Prostate gland (tissue), 2 donors: ENCODE data around the gene SCAPER. TPM values are rescaled to one million over a fixed set of nuclear protein-coding genes. Genes with fewer than 3 reads are reported as not detected.
"Not testable (repeated sequence)": the region's sequence is repeated elsewhere in the genome, so short reads cannot be mapped to it uniquely, and the experiment has no call there.

Source experiments
- DNase-seq: peaks from one replicate; pipeline ENCODE4 v3.0.0-alpha.2; 2019; ENCODE audit warnings: low spot score
- H3K27ac ChIP-seq, 2 donors: fragments of 200-600 bp; sonication (generic); 2 replicates each; pipeline ENCODE4 v1.5.1; 2017 to 2019
- H3K27me3 ChIP-seq: fragments of 200-600 bp; sonication (generic); replicated peaks from 2 replicates; pipeline ENCODE4 v1.5.1; 2019; ENCODE audit not compliant: insufficient read depth
- H3K36me3 ChIP-seq, 2 donors: fragments of 200-600 bp; sonication (generic); 1 replicate in 1 of 2; 2 replicates in 1 of 2; pipeline versions ENCODE4 v1.5.1 to v1.8.1; 2017 to 2019
- H3K4me1 ChIP-seq: fragments of 200-600 bp; sonication (generic); replicated peaks from 2 replicates; pipeline ENCODE4 v1.5.1; 2019
- H3K4me3 ChIP-seq, 2 donors: fragments of 200-600 bp; sonication (generic); 2 replicates each; pipeline ENCODE4 v1.5.1; 2017 to 2019
- H3K9me3 ChIP-seq: fragments of 200-600 bp; sonication (generic); 2 replicates; pipeline ENCODE4 v1.5.1; 2017
- CTCF ChIP-seq, 4 experiments: fragments of 200-600 bp in 2 of 4; fragments of 450-650 bp in 2 of 4; sonication (generic) in 2 of 4; IDR thresholded peaks; 1 replicate in 3 of 4; 2 replicates in 1 of 4; pipeline ENCODE4 v1.5.1; 2016 to 2019; ENCODE audit warnings: antibody characterized with exemption in 4 of 4, mild to moderate bottlenecking in 2 of 4, moderate library complexity in 2 of 4
- POLR2A ChIP-seq: fragments of 450-650 bp; IDR thresholded peaks from one replicate; pipeline ENCODE4 v1.6.1; 2016; ENCODE audit warnings: antibody characterized with exemption, mild to moderate bottlenecking
- POLR2AphosphoS5 ChIP-seq: sonication (generic); formaldehyde crosslinking; IDR thresholded peaks from one replicate; pipeline ENCODE4 v1.6.1; 2017; ENCODE audit warnings: antibody characterized with exemption
- WGBS: methylation state at CpG from one replicate; pipeline ENCODE4 v1.1.5; 2018; 5-methylcytosine and 5-hydroxymethylcytosine counted together
- intact Hi-C: fragments of 100-400 bp; cut with DNase I; formaldehyde crosslinking; loops from one replicate; pipeline ENCODE4 v1.14.2; 2022
- total RNA-seq, 2 donors: library from RNA; depleted of rRNA; stranded (reverse); fragments of >200 nt; gene quantifications; one replicate each; pipeline ENCODE4 v1.1.0, GENCODE V29; 2016

Gene SCAPER
- total RNA-seq, 2 donors from 2014 or later: 19.1 to 38.9 TPM

- Histone ChIP-seq H3K36me3 (no peaks in the 10 kb centered on the region), H3K4me3 (no peak overlapping the region), H3K27me3 (no peaks in the 10 kb centered on the region), H3K9me3 (no peaks in the 10 kb centered on the region), H3K4me1 (no peaks in the 10 kb centered on the region), H3K27ac (no peak overlapping the region)
- DNase-seq: no peak
- intact Hi-C loops: no loop called here
- TF ChIP-seq POLR2A (no peak), POLR2AphosphoS5 (no peak), CTCF (IDR thresholded peaks at IDR 0.05) (peak in 2 of 4 experiments; percentile 17)
These were observed 1.9 kb downstream of the SCAPER start for GRCh38 chr15:76903251-76903681.

GRCh38 chr15:76901965-76902364 lies 3.2 kb downstream of the SCAPER start:
- TF ChIP-seq CTCF (IDR thresholded peaks at IDR 0.05): no peak
- TF ChIP-seq POLR2AphosphoS5: no peak
- TF ChIP-seq POLR2A: no peak
- no peaks in the 10 kb centered on the region for H3K36me3 ChIP-seq
- H3K27ac ChIP-seq: no peak overlapping the region
- WGBS: 94% methylated on average over 2 of the region's 2 CpGs
- intact Hi-C loops: no loop called here
- no peaks in the 10 kb centered on the region for H3K9me3 ChIP-seq
- DNase-seq: no peak
- H3K4me3 ChIP-seq: no peak overlapping the region
- H3K27me3 ChIP-seq: no peaks in the 10 kb centered on the region
- no peaks in the 10 kb centered on the region for H3K4me1 ChIP-seq

GRCh38 chr15:76899931-76900310 lies 5.2 kb downstream of the SCAPER start:
- 72% methylated on average over 3 of the region's 6 CpGs for WGBS
- DNase-seq, intact Hi-C loops, H3K4me3 ChIP-seq, H3K4me1 ChIP-seq, H3K27me3 ChIP-seq, H3K27ac ChIP-seq, H3K9me3 ChIP-seq, H3K36me3 ChIP-seq: not testable (repeated sequence)

GRCh38 chr15:76899176-76899930 lies 5.8 kb downstream of the SCAPER start:
- H3K4me1 ChIP-seq, DNase-seq, intact Hi-C loops, H3K36me3 ChIP-seq, H3K4me3 ChIP-seq, H3K27ac ChIP-seq, H3K9me3 ChIP-seq, H3K27me3 ChIP-seq: not testable (repeated sequence)
- WGBS: 97% methylated on average over 39 of the region's 39 CpGs

- TF ChIP-seq CTCF (IDR thresholded peaks at IDR 0.05) (no peak), POLR2AphosphoS5 (peak; percentile 52), POLR2A (no peak)
- 73% methylated on average over 4 of the region's 4 CpGs for WGBS
- DNase-seq: peak; percentile 21
- Histone ChIP-seq H3K4me3 (no peak overlapping the region), H3K27me3 (no peaks in the 10 kb centered on the region), H3K9me3 (no peaks in the 10 kb centered on the region), H3K4me1 (no peaks in the 10 kb centered on the region), H3K27ac (no peak overlapping the region), H3K36me3 (no peaks in the 10 kb centered on the region)
- intact Hi-C loops: no loop called here
These were observed 7.0 kb downstream of the SCAPER start for GRCh38 chr15:76898102-76898501.

- no peaks in the 10 kb centered on the region for H3K27me3 ChIP-seq
- intact Hi-C loops: no loop called here
- H3K9me3 ChIP-seq: no peaks in the 10 kb centered on the region
- TF ChIP-seq POLR2A (no peak), POLR2AphosphoS5 (no peak), CTCF (IDR thresholded peaks at IDR 0.05) (no peak)
- H3K27ac ChIP-seq: no peak overlapping the region
- WGBS: 94% methylated on average over 2 of the region's 2 CpGs
- H3K36me3 ChIP-seq: no peaks in the 10 kb centered on the region
- no peaks in the 10 kb centered on the region for H3K4me1 ChIP-seq
- no peak for DNase-seq
- H3K4me3 ChIP-seq: no peak overlapping the region
These were observed 11.0 kb downstream of the SCAPER start for GRCh38 chr15:76894174-76894573.

GRCh38 chr15:76892836-76893235 lies 12.3 kb downstream of the SCAPER start:
- not testable (repeated sequence) for H3K4me3 ChIP-seq

GRCh38 chr15:76887280-76888141 lies 17.6 kb downstream of the SCAPER start:
- H3K9me3 ChIP-seq, H3K4me1 ChIP-seq, H3K27me3 ChIP-seq, H3K27ac ChIP-seq, H3K4me3 ChIP-seq, H3K36me3 ChIP-seq, intact Hi-C loops: not testable (repeated sequence)
- 74% methylated on average over 14 of the region's 14 CpGs for WGBS
- peak; percentile 5 for DNase-seq

More at GRCh38 chr15:76892836-76893235, 12.3 kb downstream of the SCAPER start:
- H3K4me1 ChIP-seq, H3K27me3 ChIP-seq, H3K36me3 ChIP-seq, H3K27ac ChIP-seq, H3K9me3 ChIP-seq, DNase-seq, intact Hi-C loops: not testable (repeated sequence)
- WGBS: over 99% methylated on average over 5 of the region's 5 CpGs
